CD4-positive, alpha-beta T cell treated with Interleukin-4 for 4 hours (primary cell): ENCODE data around the gene PDCD1LG2.
A peak's percentile ranks its signal among the peaks of the same experiment; 100 is the strongest.
"Not testable (repeated sequence)": the region's sequence is repeated elsewhere in the genome, so short reads cannot be mapped to it uniquely, and the experiment has no call there.

ENCODE experiments used
- DNase-seq: peaks from one replicate; pipeline ENCODE4 v3.0.0-alpha.2; 2020

PDCD1LG2 gene

DNA sequence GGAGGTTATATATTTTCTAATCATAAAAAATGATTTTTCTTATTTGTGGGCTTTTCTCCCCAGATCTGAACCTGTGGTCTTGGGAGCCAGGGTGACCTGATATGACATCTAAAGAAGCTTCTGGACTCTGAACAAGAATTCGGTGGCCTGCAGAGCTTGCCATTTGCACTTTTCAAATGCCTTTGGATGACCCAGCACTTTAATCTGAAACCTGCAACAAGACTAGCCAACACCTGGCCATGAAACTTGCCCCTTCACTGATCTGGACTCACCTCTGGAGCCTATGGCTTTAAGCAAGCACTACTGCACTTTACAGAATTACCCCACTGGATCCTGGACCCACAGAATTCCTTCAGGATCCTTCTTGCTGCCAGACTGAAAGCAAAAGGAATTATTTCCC lies 59.6 kb downstream of the PDCD1LG2 start:
- no peak for DNase-seq

DNA sequence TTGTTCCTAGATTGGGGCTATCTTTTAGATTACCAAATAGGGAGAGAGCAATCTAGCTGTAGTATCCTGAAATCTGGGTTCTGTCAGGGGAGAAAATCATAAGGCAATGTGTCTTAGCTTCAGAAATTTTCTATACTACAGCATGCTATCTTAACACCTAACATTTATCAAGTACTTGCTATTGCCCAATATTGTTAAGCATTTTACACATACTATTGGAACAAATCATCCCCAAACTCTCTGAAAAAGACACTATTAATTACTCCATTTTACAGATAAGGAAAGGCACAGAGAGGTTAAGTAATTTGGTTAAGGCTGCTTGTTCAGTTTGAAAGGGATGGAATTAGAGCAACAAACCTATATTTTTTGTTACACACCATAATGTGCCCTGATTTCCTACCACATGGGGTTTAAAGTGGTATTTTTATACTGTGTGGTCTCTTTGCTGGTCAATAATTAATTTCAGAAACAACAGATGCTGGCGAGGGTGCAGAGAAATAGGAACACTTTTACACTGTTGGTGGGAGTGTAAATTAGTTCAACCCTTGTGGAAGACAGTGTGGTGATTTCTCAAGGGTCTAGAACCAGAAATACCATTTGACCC lies 61.4 kb downstream of the PDCD1LG2 start:
- no peak for DNase-seq

DNA sequence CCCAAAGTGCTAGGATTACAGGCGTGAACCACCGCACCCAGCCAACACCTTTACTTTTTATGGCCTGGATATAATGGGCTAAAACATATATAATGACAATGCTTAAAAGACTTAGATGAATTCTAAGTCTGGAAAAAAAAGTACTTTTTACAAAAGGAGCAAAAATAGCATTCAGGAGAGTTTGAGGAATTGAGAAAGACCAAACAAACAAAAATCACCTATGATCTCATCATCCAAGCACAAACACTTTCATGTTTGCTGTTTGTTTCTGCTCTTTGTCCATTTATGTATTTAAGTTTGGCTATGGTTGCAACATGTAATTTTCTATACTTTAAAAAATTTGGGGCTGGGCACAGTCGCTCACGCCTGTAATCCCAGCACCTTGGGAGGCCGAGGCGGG lies 63.8 kb downstream of the PDCD1LG2 start:
- DNase-seq: no peak

DNA sequence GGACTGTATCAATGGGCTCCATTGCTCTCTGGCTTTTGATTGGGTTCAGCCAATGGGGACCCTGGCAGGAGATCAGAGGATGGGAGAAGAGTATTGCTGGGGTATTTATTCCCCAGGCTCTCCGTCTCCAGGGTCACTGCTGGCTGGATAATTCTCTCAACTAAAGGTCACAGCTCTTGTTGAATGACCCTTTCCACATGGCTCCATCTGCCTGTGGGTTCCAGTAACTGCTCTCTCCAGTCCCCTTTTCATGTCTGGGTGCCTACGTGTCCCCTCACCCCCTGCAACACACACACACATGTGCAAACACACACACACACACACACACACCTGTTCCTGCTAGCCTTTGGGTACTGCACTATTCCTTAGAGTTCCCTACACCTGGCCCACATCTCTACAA lies 64.7 kb downstream of the PDCD1LG2 start:
- DNase-seq: no peak

DNA sequence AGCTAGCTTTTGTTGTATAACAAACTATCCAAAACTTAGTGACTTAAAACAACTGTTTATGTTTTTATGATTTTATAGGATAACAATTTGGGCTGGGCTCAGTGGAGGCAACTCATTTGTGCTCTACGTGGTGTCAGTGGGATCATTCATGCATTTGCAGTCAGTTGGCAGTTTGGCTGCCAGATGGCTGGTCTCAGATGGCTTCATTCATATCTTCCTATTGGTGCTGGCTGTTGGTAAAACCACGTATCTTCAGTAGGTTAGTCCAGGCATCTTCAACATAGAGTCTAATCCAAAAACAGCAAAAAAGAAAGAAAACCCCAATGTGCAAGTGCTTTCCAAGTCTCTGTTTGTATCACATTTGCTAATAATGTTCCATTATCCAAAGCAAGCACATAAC lies 66.9 kb downstream of the PDCD1LG2 start:
- no peak for DNase-seq

DNA sequence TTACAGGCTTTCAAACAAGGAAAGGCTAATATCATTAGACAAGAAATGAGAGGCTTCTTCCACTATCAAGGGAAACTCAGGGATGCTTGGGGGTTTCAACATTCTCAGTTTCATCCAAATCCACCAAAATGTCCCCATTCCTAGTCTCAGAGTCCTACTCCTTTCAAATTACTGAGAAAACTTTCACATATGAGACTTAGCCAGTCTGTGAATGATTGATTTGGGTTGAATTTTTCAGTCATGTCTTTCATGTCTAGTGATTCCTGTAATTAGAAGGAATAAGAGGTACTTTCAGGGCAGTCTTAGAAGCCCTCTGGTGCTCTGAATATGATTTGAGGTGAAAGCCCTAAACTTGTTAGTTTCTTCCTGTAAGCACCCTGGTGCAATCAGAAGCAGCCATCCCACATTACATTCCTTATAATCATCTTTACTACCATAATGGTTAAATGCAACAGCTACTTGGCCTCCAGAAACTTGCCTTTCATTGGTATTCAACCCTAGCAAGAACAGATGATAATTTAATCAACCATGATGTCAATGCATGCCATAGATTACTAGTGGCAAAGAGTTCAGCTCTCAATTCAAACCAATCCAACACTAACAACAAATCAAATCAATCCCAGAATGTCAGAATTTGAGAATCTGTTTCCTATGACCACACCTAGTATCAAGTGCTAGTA lies 67.8 kb downstream of the PDCD1LG2 start:
- DNase-seq: no peak

DNA sequence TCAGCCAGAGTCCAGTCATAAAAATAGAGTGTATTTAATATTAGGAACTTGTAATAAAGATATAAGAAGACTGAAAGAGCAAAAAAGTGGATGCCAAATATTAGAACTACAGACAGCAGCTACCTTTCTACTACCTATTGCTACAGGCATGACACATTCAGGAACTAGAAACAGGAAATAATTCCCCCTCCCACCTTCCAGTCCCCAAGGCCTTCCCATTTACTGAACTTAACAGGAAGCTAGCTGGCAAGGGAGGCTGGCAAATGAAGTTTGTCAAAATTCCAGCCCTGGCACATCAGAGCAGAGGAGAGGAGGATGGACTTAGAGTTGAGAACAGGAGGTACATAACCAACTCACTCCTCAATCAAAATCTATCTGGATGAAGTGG lies 68.4 kb downstream of the PDCD1LG2 start:
- no peak for DNase-seq

DNA sequence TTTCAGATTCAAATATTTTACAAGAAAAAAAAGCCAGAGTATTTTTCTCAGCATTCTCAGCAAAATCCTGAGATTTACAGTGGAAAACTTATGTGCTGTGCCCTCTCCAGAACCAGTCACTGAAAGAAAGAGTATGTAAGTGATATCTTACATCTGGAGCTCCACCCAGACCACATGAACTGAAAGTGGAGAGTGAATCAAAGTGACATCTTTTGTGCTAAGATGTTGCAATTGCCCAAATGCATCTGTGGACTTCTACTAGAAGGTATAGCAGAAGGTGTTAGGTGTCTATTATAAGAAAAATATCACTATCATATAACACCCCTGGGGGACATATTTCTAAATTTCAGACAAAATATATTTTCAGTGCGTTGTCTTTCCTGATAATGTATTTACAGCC lies 69.5 kb downstream of the PDCD1LG2 start:
- no peak for DNase-seq

DNA sequence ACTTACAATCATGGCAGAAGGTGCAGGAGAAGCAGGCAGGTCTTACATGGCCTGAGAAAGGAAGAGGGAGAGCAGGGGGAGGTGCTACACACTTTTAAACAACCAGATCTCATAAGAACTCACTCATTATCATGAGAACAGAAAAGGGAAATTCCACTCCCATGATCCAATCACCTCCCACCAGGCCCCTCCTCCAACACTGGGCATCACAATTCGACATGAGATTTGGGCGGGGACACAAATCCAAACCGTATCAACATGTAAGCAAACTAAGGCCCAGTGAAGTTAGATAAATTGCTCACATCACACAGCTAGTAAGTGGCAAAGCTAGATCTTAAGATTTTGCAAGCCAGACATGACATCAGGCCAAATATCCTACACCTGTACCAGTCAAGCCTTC lies 70.3 kb downstream of the PDCD1LG2 start:
- DNase-seq: no peak

DNA sequence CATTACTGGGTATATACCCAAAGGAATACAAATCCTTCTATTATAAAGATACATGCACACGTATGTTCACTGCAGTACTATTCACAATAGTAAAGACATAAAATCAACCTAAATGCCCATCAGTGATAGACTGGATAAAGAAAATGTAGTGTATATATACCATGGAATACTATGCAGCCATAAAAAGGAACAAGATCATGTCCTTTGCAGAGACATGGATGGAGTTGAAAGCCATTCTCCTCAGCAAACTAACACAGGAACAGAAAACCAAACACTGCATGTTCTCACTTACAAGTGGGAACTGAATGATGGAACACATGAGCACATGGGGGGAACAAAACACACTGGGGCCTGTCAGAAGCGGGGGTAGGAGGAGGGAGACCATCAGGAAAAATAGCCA lies 71.4 kb downstream of the PDCD1LG2 start:
- not testable (repeated sequence) for DNase-seq

DNA sequence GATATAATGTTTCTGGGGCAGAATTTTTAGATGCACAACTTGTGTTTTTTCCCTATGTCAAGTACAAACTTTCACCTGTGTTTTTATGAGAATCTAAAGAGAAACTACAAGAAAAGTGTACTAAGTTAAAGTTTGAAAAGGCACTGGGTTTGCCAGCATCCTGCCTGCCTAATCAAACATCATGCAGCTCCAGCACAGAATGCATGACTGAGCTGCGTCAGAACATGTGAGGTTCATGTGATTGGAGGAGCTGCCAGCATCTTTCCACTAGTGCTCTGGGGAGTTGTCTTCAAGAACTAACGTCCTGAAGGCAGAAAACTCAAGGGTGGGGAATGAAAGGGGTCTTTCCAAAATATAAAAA lies 72.5 kb downstream of the PDCD1LG2 start:
- DNase-seq: peak; percentile 40

DNA sequence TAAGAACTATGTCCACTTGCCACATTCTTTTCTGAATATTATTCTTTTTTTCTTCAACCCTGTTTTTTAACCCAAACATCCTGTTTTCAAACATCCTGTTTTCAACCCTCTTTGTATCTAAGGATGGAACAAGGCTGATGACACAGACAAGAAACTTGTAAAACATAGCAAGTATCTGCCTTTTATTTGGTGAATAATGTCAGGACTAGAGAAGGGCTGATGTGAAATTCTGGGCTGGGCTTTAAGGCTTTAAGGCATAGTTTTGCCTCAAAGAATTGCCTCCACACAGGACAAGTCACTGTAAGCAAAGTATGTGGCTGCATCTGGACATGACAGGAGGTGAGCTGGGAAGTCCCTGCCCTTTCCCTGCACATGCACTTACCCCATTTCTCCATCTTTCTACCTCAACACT lies 76.1 kb downstream of the PDCD1LG2 start:
- DNase-seq: peak; percentile 65

DNA sequence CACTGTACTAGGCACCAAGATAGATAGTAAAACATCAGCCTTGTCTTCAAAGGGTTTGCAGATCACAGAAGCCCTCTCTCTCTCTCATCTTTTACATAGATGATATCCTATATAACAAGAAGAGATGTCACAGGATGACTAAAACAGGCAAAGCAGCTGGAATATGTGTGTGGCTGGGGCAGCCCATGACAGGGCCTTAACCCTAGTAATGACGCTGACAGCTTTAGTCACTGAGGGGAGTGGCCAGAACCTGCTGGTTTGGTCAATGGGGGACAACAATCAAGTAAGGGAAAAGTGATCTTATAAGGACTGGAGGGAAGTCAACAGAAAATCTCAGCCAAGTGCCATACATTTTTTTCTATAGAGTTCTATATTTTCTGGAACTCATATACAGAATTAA lies 76.7 kb downstream of the PDCD1LG2 start:
- peak; percentile 51 for DNase-seq

DNA sequence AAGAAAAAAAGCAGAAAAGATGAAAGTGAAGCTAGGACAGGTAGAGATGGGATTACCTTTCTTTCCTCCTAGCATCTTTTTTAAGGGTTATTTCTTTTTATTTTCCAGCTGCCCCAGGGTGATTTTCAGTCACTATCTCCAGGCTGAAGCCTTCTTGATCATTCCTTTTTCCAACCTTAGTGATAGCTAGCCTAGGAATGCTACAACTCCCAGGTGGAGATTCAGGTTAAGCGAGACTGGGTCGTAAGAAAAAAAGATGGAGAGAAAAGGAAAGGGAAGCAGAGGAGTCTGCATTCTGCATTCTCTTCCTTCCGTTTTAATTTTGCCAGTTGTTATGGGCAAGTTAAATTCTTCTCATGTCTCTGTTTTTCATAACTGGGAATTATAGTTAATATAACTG lies 81.9 kb downstream of the PDCD1LG2 start:
- no peak for DNase-seq

DNA sequence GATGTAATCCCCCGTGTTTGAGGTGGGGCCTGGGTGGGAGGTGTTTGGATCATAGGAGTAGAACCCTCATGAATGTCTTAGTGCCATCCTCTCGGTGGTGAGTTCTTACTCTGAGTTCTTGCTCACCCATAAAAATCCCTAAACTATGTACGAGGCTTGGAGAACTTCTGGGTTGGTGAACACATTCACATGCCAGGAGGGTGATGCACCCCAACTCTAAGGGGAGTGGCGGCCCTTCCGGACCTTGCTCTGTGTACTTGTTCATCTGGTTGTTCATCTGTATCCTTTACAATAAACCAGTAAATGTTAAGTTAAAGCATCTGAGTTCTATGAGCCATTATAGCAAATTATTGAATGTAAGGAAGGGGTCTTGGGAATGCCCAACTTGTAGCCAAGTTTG lies 82.6 kb downstream of the PDCD1LG2 start:
- no peak for DNase-seq

DNA sequence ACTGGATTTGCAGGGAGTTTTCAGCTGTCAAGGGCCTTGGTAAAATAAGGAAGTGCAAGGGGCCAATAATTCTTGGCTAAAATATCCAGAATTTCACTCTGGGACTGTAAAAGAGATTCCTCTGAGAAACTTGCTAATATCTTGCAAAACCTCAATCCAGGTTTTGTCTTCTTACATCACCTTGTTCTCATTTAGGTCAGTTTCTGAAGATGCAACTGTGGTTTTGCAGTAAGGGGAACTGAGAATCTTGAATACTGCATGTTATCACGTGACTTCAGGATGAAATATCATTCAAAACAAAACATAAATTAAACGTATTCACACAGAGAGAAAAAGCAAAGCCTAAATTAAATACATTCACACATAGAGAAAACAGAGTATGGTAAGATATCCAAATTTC lies 83.6 kb downstream of the PDCD1LG2 start:
- DNase-seq: no peak

DNA sequence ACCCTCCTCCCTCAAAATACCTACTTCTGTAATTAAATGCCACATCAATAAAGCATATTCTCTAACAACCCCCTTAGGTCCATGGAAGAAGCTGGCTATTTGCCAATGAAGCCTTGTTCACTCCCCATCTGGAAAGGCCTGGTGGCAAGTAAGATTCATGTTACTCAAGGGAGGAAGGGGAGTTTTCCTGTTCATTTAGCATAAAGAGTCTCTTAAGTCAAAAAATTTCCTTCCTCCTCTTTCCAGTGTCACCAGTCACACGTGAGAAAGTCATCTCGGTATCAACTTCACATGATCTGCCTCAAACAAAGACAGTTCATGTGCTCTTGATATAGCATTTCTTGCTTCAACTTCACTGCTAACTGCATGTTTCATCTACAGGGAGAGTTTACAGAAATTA lies 85.8 kb downstream of the PDCD1LG2 start:
- no peak for DNase-seq

DNA sequence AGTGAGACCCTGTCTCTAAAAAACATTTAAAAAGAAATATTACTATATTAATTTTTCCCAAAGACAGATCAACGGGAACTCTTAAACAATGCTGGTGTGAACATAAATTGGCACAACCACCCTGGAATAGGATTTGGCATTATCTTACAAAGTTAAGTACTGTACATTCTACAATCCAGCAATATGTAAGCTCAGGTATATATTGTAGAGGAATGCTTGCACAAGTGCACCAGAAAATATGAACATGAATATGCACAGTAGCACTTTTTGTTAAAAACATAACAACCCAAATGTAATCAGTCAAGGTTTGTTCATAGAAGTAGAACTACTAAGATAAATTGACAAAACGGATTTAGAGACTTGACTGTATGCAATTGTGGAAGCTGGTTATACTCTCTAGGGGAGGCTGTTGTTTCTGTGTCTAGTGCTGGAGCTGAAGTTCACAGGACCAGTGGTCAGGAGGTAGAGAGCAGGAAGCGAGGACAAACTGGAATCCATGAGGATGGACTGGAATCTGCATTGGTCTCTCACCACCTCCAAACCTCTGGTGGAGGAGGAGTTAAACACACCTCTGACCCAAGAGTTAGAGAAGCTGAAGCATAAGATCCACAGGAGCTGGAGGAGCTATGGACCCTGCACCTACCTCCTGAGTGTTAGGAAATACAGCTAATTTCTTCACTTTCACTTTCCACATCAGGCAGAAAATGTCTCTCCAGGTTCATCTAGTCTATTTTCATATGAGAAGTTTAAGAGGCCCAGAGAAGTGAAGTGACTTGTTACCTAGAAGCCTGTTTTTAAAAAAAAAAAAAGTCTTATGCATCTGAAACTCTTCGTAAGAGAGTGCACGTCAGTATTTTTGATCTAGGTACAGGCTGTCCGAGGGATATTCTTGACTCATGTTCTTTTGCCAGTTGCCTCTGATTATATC lies 98.2 kb downstream of the PDCD1LG2 start:
- no peak for DNase-seq

DNA sequence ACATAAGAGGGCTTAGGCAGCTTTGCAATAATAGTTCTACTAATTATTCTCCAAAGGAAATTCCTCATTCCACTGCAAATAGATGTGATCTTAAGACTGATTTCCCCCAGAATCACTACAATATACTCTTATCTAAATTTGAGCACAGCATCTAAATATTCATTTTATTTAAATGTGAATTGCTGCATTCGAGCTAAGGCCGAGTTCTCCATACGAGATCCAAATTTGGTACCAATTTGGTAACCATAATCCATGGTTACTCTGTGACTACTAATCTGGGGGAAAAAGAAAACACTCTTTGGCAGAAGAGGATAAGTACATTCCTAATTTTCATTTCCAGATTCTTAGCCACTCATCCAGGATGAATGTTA lies 98.9 kb downstream of the PDCD1LG2 start:
- DNase-seq: no peak

DNA sequence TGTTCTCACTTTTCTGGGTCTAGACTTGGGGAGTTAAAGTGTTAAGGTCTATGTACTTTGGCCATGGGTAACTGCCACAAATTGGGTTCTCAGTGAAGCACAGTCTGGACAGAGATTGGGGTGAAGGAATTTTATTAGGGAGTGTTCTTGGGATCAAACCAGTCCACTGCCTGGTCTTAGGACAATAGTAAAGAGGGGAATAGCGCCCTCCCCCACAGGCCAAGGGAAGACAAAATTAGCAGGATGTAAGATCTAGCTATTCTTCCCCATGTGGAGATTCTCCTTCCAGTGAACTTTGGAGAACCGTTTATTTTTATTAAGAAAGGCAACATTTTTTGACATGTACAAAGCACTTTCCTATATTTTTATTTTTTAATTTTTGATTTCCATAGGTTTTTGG lies 100.2 kb downstream of the PDCD1LG2 start:
- no peak for DNase-seq

DNA sequence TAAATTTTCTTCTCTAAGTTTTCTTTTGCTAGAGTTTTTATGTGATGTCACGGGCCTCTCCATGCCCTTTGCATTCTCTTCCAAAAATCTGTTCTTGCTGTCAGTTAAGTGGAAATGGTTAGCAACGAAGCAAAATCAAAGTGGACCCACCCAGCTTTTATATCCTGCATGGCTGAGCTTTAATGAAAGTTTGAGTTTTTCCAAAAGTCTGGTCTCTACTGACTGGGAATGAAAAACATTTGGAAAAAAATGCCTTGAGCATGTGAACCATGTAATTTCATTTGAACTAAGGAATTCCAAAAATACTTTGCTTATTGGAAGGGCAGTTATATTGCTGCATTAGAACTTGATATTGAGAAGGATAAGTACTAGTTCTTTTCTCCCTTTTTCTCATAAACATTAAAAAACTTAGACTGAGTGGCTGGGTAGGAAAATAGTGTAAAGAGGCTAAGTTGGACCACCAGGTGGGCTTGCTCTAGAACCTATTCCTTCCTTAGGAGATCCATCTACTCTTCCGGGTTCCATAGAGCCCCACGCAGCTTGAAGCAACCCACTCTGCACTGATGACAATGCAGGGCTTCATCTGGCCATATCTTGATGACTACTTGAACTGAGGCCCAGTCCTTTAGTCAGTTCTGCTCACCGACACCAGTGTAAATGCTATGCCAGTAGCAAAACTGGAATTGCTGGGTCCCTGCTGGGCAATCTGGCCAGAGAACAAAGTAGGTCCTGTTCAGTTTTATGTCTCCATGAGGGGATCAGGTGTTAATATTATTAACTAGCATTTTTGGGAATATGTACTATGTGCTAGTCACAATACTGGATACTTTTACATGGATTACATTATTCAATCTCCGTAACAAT lies 101.2 kb downstream of the PDCD1LG2 start:
- DNase-seq: no peak

DNA sequence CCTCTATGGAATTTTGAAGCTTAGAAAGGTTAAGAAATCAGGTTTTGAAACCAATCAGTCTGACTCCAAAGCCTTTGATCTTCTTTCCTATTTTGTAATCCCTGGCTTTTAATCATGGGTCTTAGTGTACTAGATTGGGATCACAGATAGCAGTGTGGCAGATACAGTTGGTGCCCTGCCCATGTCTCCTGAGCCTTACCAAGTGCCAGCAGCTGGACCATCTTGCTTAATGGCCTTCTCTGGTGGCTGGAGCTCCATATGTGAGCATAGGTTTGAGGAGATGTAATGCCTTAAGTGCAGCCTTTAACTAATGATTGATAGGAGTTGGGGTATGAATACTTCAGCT lies 101.8 kb downstream of the PDCD1LG2 start:
- DNase-seq: no peak

DNA sequence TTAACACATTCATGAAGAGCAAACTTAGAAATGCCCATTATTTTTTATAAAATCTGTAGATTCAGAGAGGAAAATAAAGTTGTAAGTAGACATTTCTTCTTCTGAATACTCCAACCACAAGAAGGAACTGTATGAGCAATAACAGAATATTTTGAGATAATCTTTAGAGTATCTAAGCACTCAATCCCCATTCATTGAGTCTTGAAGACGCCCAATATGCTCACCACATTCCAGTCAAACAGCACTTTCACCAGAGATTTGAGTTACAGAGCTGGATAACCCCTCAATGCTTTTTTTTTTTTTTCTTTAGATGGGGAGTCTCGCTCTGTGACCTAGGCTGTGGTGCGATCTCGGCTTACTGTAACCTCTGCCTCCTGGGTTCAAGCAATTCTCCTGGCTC lies 103.9 kb downstream of the PDCD1LG2 start:
- DNase-seq: no peak
